Measurements from ENCODE around the gene CCL27. TPM values are rescaled to one million over a fixed set of nuclear protein-coding genes. Genes with fewer than 3 reads are reported as not detected.
A peak's percentile ranks its signal among the peaks of the same experiment; 100 is the strongest.

Gene CCL27
- total and polyA plus RNA-seq, 2 of the 8 experiments (the other 6 are each of a cell fraction or from before 2014, with no cell fraction given) = 0.42 TPM; not detected in 1

DNA sequence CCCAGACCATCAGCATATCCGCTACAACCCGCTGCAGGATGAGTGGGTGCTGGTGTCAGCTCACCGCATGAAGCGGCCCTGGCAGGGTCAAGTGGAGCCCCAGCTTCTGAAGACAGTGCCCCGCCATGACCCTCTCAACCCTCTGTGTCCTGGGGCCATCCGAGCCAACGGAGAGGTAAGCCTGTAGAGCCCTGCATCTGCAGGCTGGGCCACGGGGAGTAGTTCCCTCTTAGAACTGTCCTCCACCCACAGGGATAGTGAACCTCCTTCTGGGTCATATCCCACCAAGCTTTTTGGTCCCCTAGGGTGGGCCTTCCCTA, 15.4 kb downstream of the CCL27 start:
- no peaks in the 10 kb centered on the region for H3K9me3 ChIP-seq (ENCODE audit: insufficient read depth in 2 of 2, low read depth in 1 of 2, low read length in 1 of 2)
- H3K27me3 ChIP-seq (replicated peaks in 1 of 4; ENCODE audit: control insufficient read depth in 3 of 4, extremely low read depth in 1 of 4, insufficient read depth in 3 of 4, low read length in 3 of 4) = no peaks in the 10 kb centered on the region; a peak in 1 of 7 replicates
- H3K56ac ChIP-seq (replicated peaks; ENCODE audit: insufficient read length, low read depth, low read length) = peak overlapping the region; percentile 94
- no peak overlapping the region for H3K18ac ChIP-seq (ENCODE audit: extremely low read depth, low read length)
- peaks cover 6% of the 10 kb centered on the region; the same call in 1 of the 2 replicates for H3K79me1 ChIP-seq (ENCODE audit: low read depth, low read length)
- H3K79me2 ChIP-seq (ENCODE audit: control insufficient read depth in 1 of 2, insufficient read depth in 2 of 2, low read length in 2 of 2) = peaks cover 0 to 12% of the 10 kb centered on the region in 2 experiments; a peak in 1 of 4 replicates
- H2BK20ac ChIP-seq (ENCODE audit: low read length) = no peak overlapping the region
- peaks cover 3 to 22% (median 11%) of the 10 kb centered on the region in 4 experiments for H3K4me1 ChIP-seq (replicated peaks in 1 of 4; ENCODE audit: control insufficient read depth in 3 of 4, insufficient read depth in 4 of 4, low read length in 3 of 4)
- peak overlapping the region; percentile 69 to 92 (median 80) for H3K4me3 ChIP-seq (ENCODE audit: extremely low read depth in 1 of 4, insufficient read depth in 2 of 4, low read depth in 3 of 4, low read length in 4 of 4)
- peaks cover 11% of the 10 kb centered on the region; the same call in 1 of the 2 replicates for H3K23me2 ChIP-seq (ENCODE audit: low read depth, low read length)
- no peak overlapping the region for H4K5ac ChIP-seq (ENCODE audit: insufficient read length, low read depth, low read length)
- 9% methylated on average over 8 of the region's 8 CpGs; no CpG with 5 or more reads in 1 of the 2 experiments for WGBS, 2 experiments (ENCODE audit: extremely low coverage in 1 of 2, insufficient coverage in 1 of 2, insufficient read length in 1 of 2, insufficient replicate concordance in 2 of 2, low coverage in 1 of 2, low lambda C conversion rate in 2 of 2, missing lambda C conversion rate in 1 of 2)
- H2BK12ac ChIP-seq (ENCODE audit: low read depth, low read length) = peak overlapping the region; percentile 50; the same call in 1 of the 2 replicates
- H3K27ac ChIP-seq (ENCODE audit: low read depth, low read length) = peak overlapping the region; percentile 66; the same call in 1 of the 2 replicates
- no peak overlapping the region for H2AFZ ChIP-seq (ENCODE audit: low read length)
- no peak overlapping the region for H2BK120ac ChIP-seq (replicated peaks; ENCODE audit: low read depth, low read length)
- no peak overlapping the region for H2AK5ac ChIP-seq (ENCODE audit: low read depth, low read length)
- H3K4ac ChIP-seq (replicated peaks; ENCODE audit: insufficient read length, low read depth, low read length) = no peak overlapping the region
- no peak overlapping the region for H2BK15ac ChIP-seq (ENCODE audit: low read length)
- H3K23ac ChIP-seq (ENCODE audit: insufficient read length) = no peak overlapping the region
- H4K91ac ChIP-seq (replicated peaks; ENCODE audit: insufficient read length, low read length) = no peak overlapping the region
- DNase-seq (ENCODE audit: low read depth in 1 of 2, low spot score in 2 of 2) (no peak), FAIRE-seq (no peak)
- peak overlapping the region; percentile 97 for H2BK5ac ChIP-seq (ENCODE audit: low read depth, low read length)
- TF ChIP-seq HDAC6 (IDR thresholded peaks at IDR 0.05; ENCODE audit: low read depth, low read length) = no peak
- TF ChIP-seq KDM4A (IDR thresholded peaks at IDR 0.05; ENCODE audit: low read depth, low read length, severe bottlenecking) = peak; percentile 37
- peak overlapping the region in 3 of 4 experiments; percentile 58 to 70 (median 62); a peak in 6 of 7 replicates for H3K9ac ChIP-seq (replicated peaks in 1 of 4; ENCODE audit: extremely low read depth in 1 of 4, low read depth in 3 of 4, low read length in 3 of 4)
- peak overlapping the region; percentile 88 for H4K8ac ChIP-seq (ENCODE audit: extremely low read depth, insufficient read depth, low read length)
- H4K20me1 ChIP-seq (replicated peaks in 1 of 2; ENCODE audit: control insufficient read depth in 1 of 2, insufficient read depth in 2 of 2, low read length in 2 of 2) = peaks cover 2 to 8% of the 10 kb centered on the region in 2 experiments
- peaks cover 3 to 23% (median 8%) of the 10 kb centered on the region in 4 experiments; a peak in 7 of 8 replicates for H3K36me3 ChIP-seq (ENCODE audit: control insufficient read depth in 2 of 4, insufficient read depth in 4 of 4, low read length in 3 of 4)
- no peak overlapping the region for H3K14ac ChIP-seq (ENCODE audit: insufficient read length)
- H3K4me2 ChIP-seq (ENCODE audit: insufficient read depth in 1 of 2, low read depth in 2 of 2, low read length in 2 of 2) = peak overlapping the region; percentile 89 to 97
- POLR2A ChIA-PET (ENCODE audit: partially characterized antibody) = interaction anchor here (0.6 to 12.8 kb wide), 6 partner anchors 10 to 1616 kb away, joined by 3 to 127 read pairs (median 8); partner anchors contain the start of genes ARID3C, CCL27, FANCG and SIGMAR1
- CTCF ChIA-PET (ENCODE audit: partially characterized antibody) = interaction anchor here (0.8 to 17.4 kb wide), 14 partner anchors 11 to 144 kb away, joined by 3 to 277 read pairs (median 5); partner anchors contain the start of genes CCL27, DCTN3, IL11RA and RPP25L

Data from H1 (cell line).